Measurements from ENCODE around the gene SCCPDH.

DNA sequence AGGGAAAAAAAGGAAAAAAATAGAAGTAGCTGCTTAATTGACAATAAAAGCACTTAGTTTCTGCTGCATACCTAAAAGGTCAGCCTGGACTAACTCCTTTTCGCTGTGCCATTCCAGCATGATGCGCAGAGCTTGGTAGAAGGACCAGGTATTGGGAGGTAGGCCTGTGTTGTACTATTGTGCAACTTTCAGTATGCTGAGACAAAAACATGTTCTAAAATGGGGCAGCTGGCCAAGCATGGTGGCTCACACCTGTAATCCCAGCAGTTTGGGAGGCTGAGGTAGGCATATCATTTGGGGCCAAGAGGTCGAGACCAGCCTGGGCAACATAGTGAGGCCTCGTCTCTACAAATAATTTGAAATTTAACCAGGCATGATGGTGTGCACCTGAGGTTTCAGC, 15.0 kb upstream of the SCCPDH start:
- TF ChIP-seq, protein P1, sequence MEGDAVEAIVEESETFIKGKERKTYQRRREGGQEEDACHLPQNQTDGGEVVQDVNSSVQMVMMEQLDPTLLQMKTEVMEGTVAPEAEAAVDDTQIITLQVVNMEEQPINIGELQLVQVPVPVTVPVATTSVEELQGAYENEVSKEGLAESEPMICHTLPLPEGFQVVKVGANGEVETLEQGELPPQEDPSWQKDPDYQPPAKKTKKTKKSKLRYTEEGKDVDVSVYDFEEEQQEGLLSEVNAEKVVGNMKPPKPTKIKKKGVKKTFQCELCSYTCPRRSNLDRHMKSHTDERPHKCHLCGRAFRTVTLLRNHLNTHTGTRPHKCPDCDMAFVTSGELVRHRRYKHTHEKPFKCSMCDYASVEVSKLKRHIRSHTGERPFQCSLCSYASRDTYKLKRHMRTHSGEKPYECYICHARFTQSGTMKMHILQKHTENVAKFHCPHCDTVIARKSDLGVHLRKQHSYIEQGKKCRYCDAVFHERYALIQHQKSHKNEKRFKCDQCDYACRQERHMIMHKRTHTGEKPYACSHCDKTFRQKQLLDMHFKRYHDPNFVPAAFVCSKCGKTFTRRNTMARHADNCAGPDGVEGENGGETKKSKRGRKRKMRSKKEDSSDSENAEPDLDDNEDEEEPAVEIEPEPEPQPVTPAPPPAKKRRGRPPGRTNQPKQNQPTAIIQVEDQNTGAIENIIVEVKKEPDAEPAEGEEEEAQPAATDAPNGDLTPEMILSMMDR (IDR thresholded peaks at IDR 0.05) = no peak
- TF ChIP-seq POLR2A (IDR thresholded peaks at IDR 0.05) = no peak

Data from testis (tissue), 2 donors.